Osteoblast (primary cell): ENCODE measurements around the gene RRAS. TPM values are rescaled to one million over a fixed set of nuclear protein-coding genes. Genes with fewer than 3 reads are reported as not detected.

Experiments used
- DNase-seq: peaks from one replicate; pipeline ENCODE4 v3.0.0; 2011; ENCODE audit warnings: low spot score, mixed read lengths; ENCODE audit not compliant: insufficient read length; ENCODE audit errors: missing footprints
- H2AFZ ChIP-seq: 2 replicates; pipeline ENCODE4 v1.6.0; 2011; ENCODE audit warnings: mild to moderate bottlenecking, low read length
- H3K27ac ChIP-seq: 2 replicates; pipeline ENCODE4 v1.5.1; 2011; ENCODE audit warnings: mild to moderate bottlenecking, low read depth, low read length, moderate library complexity
- H3K27me3 ChIP-seq: 2 replicates; pipeline ENCODE4 v1.6.0; 2012; ENCODE audit warnings: mild to moderate bottlenecking, control low read depth, inconsistent platforms, low read length, moderate library complexity; ENCODE audit not compliant: insufficient read depth
- H3K36me3 ChIP-seq: 2 replicates; pipeline ENCODE4 v1.5.1; 2011; ENCODE audit warnings: mild to moderate bottlenecking, low read length, control low read depth, moderate library complexity; ENCODE audit not compliant: insufficient read depth
- H3K4me1 ChIP-seq: 2 replicates; pipeline ENCODE4 v1.5.1; 2011; ENCODE audit warnings: mild to moderate bottlenecking, low read length, control low read depth, moderate library complexity; ENCODE audit not compliant: insufficient read depth
- H3K4me2 ChIP-seq: 2 replicates; pipeline ENCODE4 v1.6.0; 2011; ENCODE audit warnings: mild to moderate bottlenecking, low read length; ENCODE audit not compliant: insufficient read depth
- H3K4me3 ChIP-seq: fragments of 200-600 bp; sonication (generic); 3 replicates; pipeline ENCODE4 v1.5.1; 2012; ENCODE audit warnings: mild to moderate bottlenecking, low read length, inconsistent platforms; ENCODE audit not compliant: insufficient read depth
- H3K79me2 ChIP-seq: 2 replicates; pipeline ENCODE4 v1.6.0; 2012; ENCODE audit warnings: mild to moderate bottlenecking, low read length, control low read depth, inconsistent platforms; ENCODE audit not compliant: insufficient read depth
- H3K9me3 ChIP-seq: 2 replicates; pipeline ENCODE4 v1.5.1; 2011; ENCODE audit warnings: low read depth, low read length, control low read depth
- H4K20me1 ChIP-seq: 2 replicates; pipeline ENCODE4 v1.6.0; 2012; ENCODE audit warnings: mild to moderate bottlenecking, low read length, control low read depth; ENCODE audit not compliant: insufficient read depth
- total RNA-seq: library from RNA; depleted of rRNA; stranded (reverse); fragments of >200 nt; gene quantifications from 2 replicates; pipeline ENCODE4 v1.2.3, GENCODE V29; 2012
- TF ChIP-seq, protein P1 (sequence below): IDR thresholded peaks from 2 replicates; pipeline ENCODE4 v1.5.1; 2011; ENCODE audit warnings: mild to moderate bottlenecking, low read depth, low read length, moderate library complexity; ENCODE audit errors: extremely low read depth

RRAS gene
- total RNA-seq, 1 donor, result 31.8 TPM

DNA sequence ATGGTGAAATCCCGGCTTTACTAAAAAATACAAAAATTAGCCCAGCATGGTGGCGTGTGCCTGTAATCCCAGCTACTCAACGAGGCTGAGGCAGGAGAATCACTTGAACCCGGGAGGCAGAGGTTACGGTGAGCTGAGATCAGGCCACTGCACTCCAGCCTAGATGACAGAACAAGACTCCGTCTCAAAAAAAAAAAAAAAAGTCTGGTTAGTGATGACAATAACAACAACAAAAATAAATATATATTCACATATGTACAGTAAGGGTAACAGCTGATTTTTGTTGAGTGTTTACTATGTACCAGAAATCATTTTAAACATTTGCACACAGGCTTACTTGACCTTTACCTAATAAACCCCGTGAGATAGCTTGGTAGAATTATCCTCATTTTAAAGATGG lies 23.0 kb downstream of the RRAS start:
- peaks cover 37% of the 10 kb centered on the region for H4K20me1 ChIP-seq
- H3K9me3 ChIP-seq, result no peaks in the 10 kb centered on the region
- no peak overlapping the region for H3K4me2 ChIP-seq
- H3K27ac ChIP-seq, result no peak overlapping the region
- no peak overlapping the region for H2AFZ ChIP-seq
- no peak overlapping the region for H3K4me3 ChIP-seq
- H3K36me3 ChIP-seq, result peaks cover 43% of the 10 kb centered on the region
- no peaks in the 10 kb centered on the region for H3K27me3 ChIP-seq
- TF ChIP-seq, protein P1, sequence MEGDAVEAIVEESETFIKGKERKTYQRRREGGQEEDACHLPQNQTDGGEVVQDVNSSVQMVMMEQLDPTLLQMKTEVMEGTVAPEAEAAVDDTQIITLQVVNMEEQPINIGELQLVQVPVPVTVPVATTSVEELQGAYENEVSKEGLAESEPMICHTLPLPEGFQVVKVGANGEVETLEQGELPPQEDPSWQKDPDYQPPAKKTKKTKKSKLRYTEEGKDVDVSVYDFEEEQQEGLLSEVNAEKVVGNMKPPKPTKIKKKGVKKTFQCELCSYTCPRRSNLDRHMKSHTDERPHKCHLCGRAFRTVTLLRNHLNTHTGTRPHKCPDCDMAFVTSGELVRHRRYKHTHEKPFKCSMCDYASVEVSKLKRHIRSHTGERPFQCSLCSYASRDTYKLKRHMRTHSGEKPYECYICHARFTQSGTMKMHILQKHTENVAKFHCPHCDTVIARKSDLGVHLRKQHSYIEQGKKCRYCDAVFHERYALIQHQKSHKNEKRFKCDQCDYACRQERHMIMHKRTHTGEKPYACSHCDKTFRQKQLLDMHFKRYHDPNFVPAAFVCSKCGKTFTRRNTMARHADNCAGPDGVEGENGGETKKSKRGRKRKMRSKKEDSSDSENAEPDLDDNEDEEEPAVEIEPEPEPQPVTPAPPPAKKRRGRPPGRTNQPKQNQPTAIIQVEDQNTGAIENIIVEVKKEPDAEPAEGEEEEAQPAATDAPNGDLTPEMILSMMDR, result no peak
- peaks cover 18% of the 10 kb centered on the region for H3K4me1 ChIP-seq
- DNase-seq, result no peak
- H3K79me2 ChIP-seq, result peaks cover 41% of the 10 kb centered on the region

- Histone ChIP-seq H3K9me3 (no peaks in the 10 kb centered on the region), H3K4me1 (peaks cover 18% of the 10 kb centered on the region), H3K4me2 (no peak overlapping the region), H3K27ac (no peak overlapping the region), H3K4me3 (no peak overlapping the region), H2AFZ (no peak overlapping the region), H3K79me2 (peaks cover 39% of the 10 kb centered on the region), H4K20me1 (peaks cover 34% of the 10 kb centered on the region), H3K36me3 (peaks cover 39% of the 10 kb centered on the region), H3K27me3 (no peaks in the 10 kb centered on the region)
- no peak for DNase-seq
- TF ChIP-seq, protein P1, result no peak
Measured at GRCh38 chr19:49616532-49616931, 23.4 kb downstream of the RRAS start.

GRCh38 chr19:49615861-49616260 lies 24.1 kb downstream of the RRAS start:
- H4K20me1 ChIP-seq, result peaks cover 34% of the 10 kb centered on the region
- no peaks in the 10 kb centered on the region for H3K9me3 ChIP-seq
- H3K4me2 ChIP-seq, result no peak overlapping the region
- DNase-seq, result peak; percentile 66
- no peak overlapping the region for H3K4me3 ChIP-seq
- H3K27ac ChIP-seq, result no peak overlapping the region
- H2AFZ ChIP-seq, result no peak overlapping the region
- no peaks in the 10 kb centered on the region for H3K27me3 ChIP-seq
- H3K4me1 ChIP-seq, result peaks cover 18% of the 10 kb centered on the region
- peaks cover 42% of the 10 kb centered on the region for H3K79me2 ChIP-seq
- TF ChIP-seq, protein P1, result no peak
- H3K36me3 ChIP-seq, result peaks cover 37% of the 10 kb centered on the region

GRCh38 chr19:49614096-49614833 lies 25.7 kb downstream of the RRAS start:
- Histone ChIP-seq H3K4me2 (peak overlapping the region; percentile 11), H3K4me1 (peaks cover 18% of the 10 kb centered on the region), H3K27ac (peak overlapping the region; percentile 84), H3K9me3 (no peaks in the 10 kb centered on the region), H3K36me3 (peaks cover 44% of the 10 kb centered on the region), H3K27me3 (no peaks in the 10 kb centered on the region), H3K4me3 (peak overlapping the region; percentile 4), H2AFZ (no peak overlapping the region), H4K20me1 (peaks cover 32% of the 10 kb centered on the region), H3K79me2 (peaks cover 51% of the 10 kb centered on the region)
- TF ChIP-seq, protein P1, result peak; percentile 30
- peak; percentile 98 for DNase-seq
